PC-9 (cell line): ENCODE data around the gene KCNH1. TPM values are rescaled to one million over a fixed set of nuclear protein-coding genes. Genes with fewer than 3 reads are reported as not detected.

ENCODE experiments used
- BruUV-seq: library from RNA; stranded (reverse); fragments of 400-500 nt; replicated peaks from 2 replicates; lab custom pipeline; 2021; lab: Mats Ljungman, UMichigan
- CTCF ChIA-PET: fragments of 300-600 bp; sonication (Branson Sonifier 250); formaldehyde crosslinking; loops from one replicate; lab custom pipeline; 2022; ENCODE audit warnings: antibody characterized with exemption; lab: Charles Lee
- POLR2A ChIA-PET: fragments of 300-600 bp; sonication (Branson Sonifier 250); formaldehyde crosslinking; loops from one replicate; lab custom pipeline; 2022; ENCODE audit warnings: antibody characterized with exemption; ENCODE audit not compliant: unreplicated experiment; lab: Charles Lee
- DNase-seq, 2 experiments: peaks; one replicate each; pipeline versions ENCODE4 v3.0.0 to v3.0.0-alpha.2; 2015 to 2022; ENCODE audit warnings: mixed read lengths in 1 of 2
- H2AFZ ChIP-seq: fragments of 200-600 bp; sonication (generic); 2 replicates; pipeline ENCODE4 v1.8.1; 2017; ENCODE audit warnings: antibody characterized with exemption
- H3F3A ChIP-seq: fragments of 200-600 bp; sonication (generic); 2 replicates; pipeline ENCODE4 v1.8.1; 2017; ENCODE audit warnings: antibody characterized with exemption, mild to moderate bottlenecking, low read depth; ENCODE audit not compliant: insufficient read depth
- H3K27ac ChIP-seq: fragments of 200-600 bp; sonication (generic); 2 replicates; pipeline ENCODE4 v1.6.1; 2016; ENCODE audit warnings: mixed run types
- H3K27me3 ChIP-seq: fragments of 200-600 bp; sonication (generic); 2 replicates; pipeline ENCODE4 v1.6.1; 2016; ENCODE audit warnings: low read depth, mixed run types; ENCODE audit not compliant: insufficient read depth
- H3K36me3 ChIP-seq: fragments of 200-600 bp; sonication (generic); 2 replicates; pipeline ENCODE4 v1.6.1; 2016; ENCODE audit warnings: low read depth, mixed run types
- H3K4me1 ChIP-seq: fragments of 200-600 bp; sonication (generic); replicated peaks from 2 replicates; pipeline ENCODE4 v1.6.1; 2016; ENCODE audit warnings: mixed run types; ENCODE audit not compliant: insufficient read depth
- H3K4me2 ChIP-seq: fragments of 200-600 bp; sonication (generic); 2 replicates; pipeline ENCODE4 v1.6.1; 2017; ENCODE audit warnings: mixed run types
- H3K4me3 ChIP-seq: fragments of 200-600 bp; sonication (generic); 2 replicates; pipeline ENCODE4 v1.6.1; 2016; ENCODE audit warnings: mixed run types
- H3K79me2 ChIP-seq: fragments of 200-600 bp; sonication (generic); 2 replicates; pipeline ENCODE4 v1.6.1; 2017; ENCODE audit warnings: low read depth, mixed run types
- H3K9me2 ChIP-seq: fragments of 200-600 bp; sonication (generic); 2 replicates; pipeline ENCODE4 v1.8.1; 2017; ENCODE audit warnings: mild to moderate bottlenecking; ENCODE audit not compliant: insufficient read depth
- H3K9me3 ChIP-seq: fragments of 200-600 bp; sonication (generic); 2 replicates; pipeline ENCODE4 v1.8.1; 2016; ENCODE audit warnings: low read depth; ENCODE audit not compliant: insufficient read depth
- H4K20me1 ChIP-seq: fragments of 200-600 bp; sonication (generic); 2 replicates; pipeline ENCODE4 v1.8.1; 2017; ENCODE audit not compliant: insufficient read depth
- CTCF ChIP-seq: fragments of 200-600 bp; sonication (generic); conservative IDR thresholded peaks from 2 replicates; pipeline ENCODE4 v1.6.1; 2017; ENCODE audit warnings: mixed run types, antibody characterized with exemption, mild to moderate bottlenecking, moderate library complexity
- EZH2 ChIP-seq: fragments of 200-600 bp; sonication (generic); IDR thresholded peaks from 2 replicates; pipeline ENCODE4 v1.8.0; 2017; ENCODE audit warnings: antibody characterized with exemption, low read depth
- intact Hi-C: fragments of 100-400 bp; cut with micrococcal nuclease; formaldehyde crosslinking; loops from one replicate; pipeline ENCODE4 v1.10.0; 2022; ENCODE audit not compliant: unreplicated experiment
- total RNA-seq: library from RNA; stranded (reverse); gene quantifications from 2 replicates; pipeline ENCODE4 v1.2.3, GENCODE V29; 2021

The KCNH1 gene
- total RNA-seq, 1 experiment from 2014 or later = not detected

DNA sequence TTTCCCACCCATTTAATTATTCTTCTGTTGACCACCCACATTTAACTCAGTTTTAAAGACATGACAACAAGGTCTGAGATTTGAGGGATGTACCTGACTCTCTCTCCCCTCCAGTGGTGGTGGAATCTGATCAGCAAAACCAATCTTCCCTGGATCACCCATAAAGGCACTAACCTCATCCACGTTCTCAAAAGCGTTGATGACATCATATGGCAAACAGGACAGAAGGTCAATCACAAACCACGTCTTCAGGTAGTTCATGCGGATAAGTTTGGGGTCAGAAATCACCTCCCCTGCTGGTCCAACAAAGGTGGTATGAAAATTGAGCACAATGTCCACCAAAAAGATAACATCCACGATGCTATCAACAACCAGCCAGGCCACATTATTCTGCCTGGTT lies 115.3 kb downstream of the KCNH1 start:
- TF ChIP-seq CTCF (no peak), EZH2 (no peak)
- DNase-seq = no peak
- Histone ChIP-seq H3K36me3 (no peaks in the 10 kb centered on the region), H3K27ac (no peak overlapping the region), H3F3A (no peaks in the 10 kb centered on the region), H3K4me2 (no peak overlapping the region), H3K4me3 (no peak overlapping the region), H3K4me1 (no peaks in the 10 kb centered on the region), H3K27me3 (peaks cover 5% of the 10 kb centered on the region), H3K79me2 (no peaks in the 10 kb centered on the region), H3K9me2 (no peaks in the 10 kb centered on the region), H2AFZ (no peak overlapping the region), H4K20me1 (no peaks in the 10 kb centered on the region), H3K9me3 (no peaks in the 10 kb centered on the region)
- BruUV-seq = no TSS peak
- intact Hi-C loops = no loop called here
- CTCF ChIA-PET = no interaction called here
- POLR2A ChIA-PET = no interaction called here

DNA sequence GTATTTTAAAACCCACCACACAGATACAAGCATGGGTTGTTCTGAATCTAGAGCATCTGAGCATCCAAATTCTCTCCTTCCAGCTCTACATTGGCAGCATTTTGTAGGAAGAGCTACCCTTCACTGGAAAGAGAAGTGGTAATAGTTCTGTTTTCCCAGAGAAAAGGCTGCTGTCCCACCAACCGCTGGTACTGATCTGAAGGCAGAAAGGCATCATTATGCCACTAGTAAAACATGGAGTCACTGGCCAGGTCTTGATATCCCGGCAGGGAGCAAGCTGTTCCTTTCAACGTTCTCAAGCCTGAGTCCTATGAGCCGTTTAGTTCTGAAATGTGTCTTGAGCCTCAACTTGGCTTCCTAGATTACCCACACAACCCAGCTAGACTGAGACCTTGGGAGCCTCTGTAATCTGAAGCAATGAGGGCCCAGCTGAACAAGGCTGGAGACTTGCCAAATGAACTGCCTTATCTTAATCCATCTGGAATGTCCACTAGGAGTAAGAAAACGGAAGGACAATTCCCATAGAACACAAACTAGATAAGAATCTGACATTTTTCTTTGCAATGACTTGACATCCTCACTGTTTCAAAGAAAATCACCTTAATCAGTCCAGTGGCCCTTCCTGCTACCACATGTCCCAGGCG lies 116.8 kb downstream of the KCNH1 start:
- intact Hi-C loops = no loop called here
- Histone ChIP-seq H3K4me1 (no peaks in the 10 kb centered on the region), H3K9me3 (no peaks in the 10 kb centered on the region), H3K4me2 (no peak overlapping the region), H3K79me2 (no peaks in the 10 kb centered on the region), H3K27me3 (peaks cover 15% of the 10 kb centered on the region), H2AFZ (no peak overlapping the region), H3F3A (no peaks in the 10 kb centered on the region), H3K27ac (no peak overlapping the region), H3K9me2 (no peaks in the 10 kb centered on the region), H4K20me1 (no peaks in the 10 kb centered on the region), H3K4me3 (no peak overlapping the region), H3K36me3 (no peaks in the 10 kb centered on the region)
- ChIA-PET POLR2A (no interaction called here), CTCF (no interaction called here)
- DNase-seq = no peak
- no TSS peak for BruUV-seq
- TF ChIP-seq CTCF (no peak), EZH2 (no peak)

- H3K4me1 ChIP-seq = no peaks in the 10 kb centered on the region
- DNase-seq = no peak
- H3F3A ChIP-seq = no peaks in the 10 kb centered on the region
- ChIA-PET POLR2A (no interaction called here), CTCF (interaction anchor here (0.6 kb wide), 1 partner anchor 1021 kb away, joined by 3 read pairs; the partner anchor contains the start of genes DTL and INTS7)
- H4K20me1 ChIP-seq = no peaks in the 10 kb centered on the region
- H2AFZ ChIP-seq = no peak overlapping the region
- no TSS peak for BruUV-seq
- peaks cover 21% of the 10 kb centered on the region for H3K27me3 ChIP-seq
- H3K36me3 ChIP-seq = no peaks in the 10 kb centered on the region
- H3K27ac ChIP-seq = no peak overlapping the region
- no peaks in the 10 kb centered on the region for H3K9me2 ChIP-seq
- H3K9me3 ChIP-seq = no peaks in the 10 kb centered on the region
- H3K4me2 ChIP-seq = no peak overlapping the region
- no peak overlapping the region for H3K4me3 ChIP-seq
- intact Hi-C loops = no loop called here
- H3K79me2 ChIP-seq = no peaks in the 10 kb centered on the region
- TF ChIP-seq EZH2 = no peak
- TF ChIP-seq CTCF = no peak
These were observed 119.7 kb downstream of the KCNH1 start for GRCh38 chr1:211014275-211014674.
